K562 (cell line): ENCODE data around the gene HEBP1. TPM values are rescaled to one million over a fixed set of nuclear protein-coding genes. Genes with fewer than 3 reads are reported as not detected.

Experiments used
- CCNT2 ChIP-seq: IDR thresholded peaks from 2 replicates; pipeline ENCODE4 v1.6.1; 2011; ENCODE audit warnings: borderline replicate concordance, low read depth, mild to moderate bottlenecking, moderate library complexity, mixed read lengths, low read length; ENCODE audit not compliant: insufficient read length; ENCODE audit errors: extremely low read depth
- CTBP1 ChIP-seq: fragments of 450-650 bp; IDR thresholded peaks from 2 replicates; pipeline ENCODE4 v1.6.1; 2016; ENCODE audit warnings: borderline replicate concordance
- ELK1 ChIP-seq: sonication (generic); formaldehyde crosslinking; IDR thresholded peaks from 2 replicates; pipeline ENCODE4 v1.8.1; 2022; ENCODE audit warnings: missing genetic modification reagents
- ELK3 ChIP-seq: fragments of 450-650 bp; formaldehyde crosslinking; IDR thresholded peaks from 2 replicates; pipeline ENCODE4 v1.4.0; 2020; ENCODE audit warnings: mild to moderate bottlenecking
- HCFC1 ChIP-seq: IDR thresholded peaks from 2 replicates; pipeline ENCODE4 v1.6.1; 2012; ENCODE audit warnings: low read depth, low read length, improper control_type of control experiment
- HNRNPLL ChIP-seq: fragments of 200-400 bp; formaldehyde crosslinking; IDR thresholded peaks from 2 replicates; pipeline ENCODE4 v1.6.1; 2017; ENCODE audit warnings: low read length, low read depth, mild to moderate bottlenecking; ENCODE audit not compliant: poor library complexity, severe bottlenecking
- HOMEZ ChIP-seq: fragments of 250-450 bp; sonication (Bioruptor Pico); IDR thresholded peaks from 2 replicates; pipeline ENCODE4 v1.4.0; 2020; ENCODE audit warnings: mild to moderate bottlenecking, moderate library complexity
- RCOR1 ChIP-seq, 2 experiments: IDR thresholded peaks; 2 replicates each; pipeline ENCODE4 v1.6.1; 2012; ENCODE audit warnings: low read depth in 2 of 2, low read length in 2 of 2, borderline replicate concordance in 1 of 2, improper control_type of control experiment in 1 of 2
- SMC3 ChIP-seq: conservative IDR thresholded peaks from 2 replicates; pipeline ENCODE4 v1.6.1; 2011; ENCODE audit warnings: low read depth, low read length, improper control_type of control experiment; ENCODE audit not compliant: insufficient read depth
- STAT5B ChIP-seq: fragments of 250-450 bp; sonication (Bioruptor Pico); IDR thresholded peaks from 2 replicates; pipeline ENCODE4 v1.8.0; 2021; ENCODE audit warnings: mild to moderate bottlenecking, inconsistent platforms
- SUPT5H ChIP-seq: fragments of 450-650 bp; IDR thresholded peaks from 2 replicates; pipeline ENCODE4 v1.6.1; 2016
- YY1 ChIP-seq, 3 experiments: IDR thresholded peaks; 2 replicates each; pipeline ENCODE4 v1.6.1; 2011; ENCODE audit warnings: low read length in 2 of 3, mild to moderate bottlenecking in 2 of 3, moderate library complexity in 2 of 3, borderline replicate concordance in 1 of 3, control low read depth in 1 of 3, low read depth in 1 of 3; ENCODE audit not compliant: insufficient read depth in 3 of 3, insufficient replicate concordance in 2 of 3, control insufficient read depth in 1 of 3, insufficient read length in 1 of 3; ENCODE audit errors: extremely low read depth in 1 of 3
- ZBTB2 ChIP-seq: fragments of 450-650 bp; IDR thresholded peaks from 2 replicates; pipeline ENCODE4 v1.6.1; 2016; ENCODE audit warnings: antibody characterized with exemption
- ZKSCAN8 ChIP-seq: fragments of 200-800 bp; sonication (Bioruptor generic); IDR thresholded peaks from 2 replicates; pipeline ENCODE4 v1.6.1; 2016; ENCODE audit warnings: missing genetic modification characterization, missing compliant biosample characterization
- ZNF609 ChIP-seq: sonication (generic); formaldehyde crosslinking; IDR thresholded peaks from 2 replicates; pipeline ENCODE4 v1.8.1; 2023; ENCODE audit warnings: missing genetic modification reagents, mild to moderate bottlenecking, borderline replicate concordance
- polyA plus RNA-seq, 8 experiments: library from polyadenylated mRNA; depleted of rRNA in 4 of 8; stranded (reverse) in 5 of 8; unstranded in 3 of 8; fragments of >200 nt; fragmentation: Nextera tagmentation in 2 of 8; fragmentation: Illumina TruSeq in 1 of 8; extraction: Ambion mirVana in 2 of 8; extraction: Trizol in 1 of 8; gene quantifications; 2 replicates each; pipeline versions ENCODE4 v1.2.1 to v1.2.3, GENCODE V29; 2011 to 2014; ENCODE audit warnings: inconsistent platforms in 1 of 8, missing spikeins in 1 of 8
- total RNA-seq, 7 experiments: library from RNA; depleted of rRNA in 6 of 7; stranded (reverse); fragments of >200 nt in 6 of 7; fragmentation: Illumina TruSeq in 2 of 7; extraction: Trizol in 2 of 7; gene quantifications; 2 replicates each; pipeline versions ENCODE4 v1.2.1 to v1.2.3, GENCODE V29; 2011 to 2021; ENCODE audit warnings: low replicate concordance in 1 of 7

HEBP1 gene
- total and polyA plus RNA-seq, 9 of the 15 experiments (the other 6 are each of a cell fraction or from before 2014, with no cell fraction given): 1.1 to 10.1 (median 2.4) TPM

- TF ChIP-seq ZNF609 (CRISPR knock-in tag) (no peak), HOMEZ (no peak), HCFC1 (peak; percentile 90), HNRNPLL (no peak), ZBTB2 (peak; percentile 91), ELK3 (CRISPR knock-in tag) (no peak), RCOR1 (IDR thresholded peaks at IDR 0.05; ENCODE audit: borderline replicate concordance in 1 of 2, low read depth in 2 of 2, low read length in 2 of 2) (no peak), SMC3 (no peak), SUPT5H (no peak), CCNT2 (no peak), CTBP1 (peak; percentile 45; the same call in 1 of the 2 replicates), ZKSCAN8 (CRISPR knock-in tag) (no peak), STAT5B (CRISPR knock-in tag) (no peak), YY1 (IDR thresholded peaks at IDR 0.05; ENCODE audit: borderline replicate concordance in 1 of 3, control insufficient read depth in 1 of 3, extremely low read depth in 1 of 3, insufficient read depth in 3 of 3, insufficient read length in 1 of 3, insufficient replicate concordance in 2 of 3, low read depth in 1 of 3, low read length in 2 of 3) (peak; percentile 54 to 91 (median 87)), ELK1 (CRISPR knock-in tag) (no peak)
These were observed 44.2 kb upstream of the HEBP1 start, which contains the start of gene FAM234B (continued) for GRCh38 chr12:13044002-13044905.
